Stimulated activated CD8-positive, alpha-beta memory T cell treated with anti-CD3 and anti-CD28 coated beads, Interleukin-4, amount 100 ng/mL, for 4 hours (primary cell): Measurements from ENCODE around the gene MRM1.
"Not testable (repeated sequence)": the region's sequence is repeated elsewhere in the genome, so short reads cannot be mapped to it uniquely, and the experiment has no call there.

Experiments
- DNase-seq, 2 donors: peaks; one replicate each; pipeline ENCODE4 v3.0.0-alpha.2; 2020; ENCODE audit warnings: low read depth in 2 of 2, low spot score in 1 of 2

The MRM1 gene

DNA sequence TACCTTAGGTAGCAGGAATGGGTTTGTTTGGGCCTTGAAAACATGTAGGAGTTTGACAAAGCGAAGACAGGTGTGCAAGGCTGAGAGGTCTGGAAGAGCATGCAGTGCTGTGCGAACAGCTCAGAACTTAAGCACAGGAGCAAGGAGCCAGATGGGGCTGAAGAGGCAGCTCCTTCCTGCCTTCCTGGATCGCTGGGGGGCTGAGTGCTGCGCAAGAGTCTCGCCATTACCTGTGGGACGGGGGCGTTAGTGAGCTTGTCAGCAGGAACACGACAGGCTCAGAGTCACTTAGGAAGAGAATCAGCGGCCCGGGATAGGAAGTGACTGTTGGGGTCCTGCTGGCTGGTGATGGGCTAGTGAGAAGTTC, 464 bp upstream of the MRM1 start:
- DNase-seq: no peak

DNA sequence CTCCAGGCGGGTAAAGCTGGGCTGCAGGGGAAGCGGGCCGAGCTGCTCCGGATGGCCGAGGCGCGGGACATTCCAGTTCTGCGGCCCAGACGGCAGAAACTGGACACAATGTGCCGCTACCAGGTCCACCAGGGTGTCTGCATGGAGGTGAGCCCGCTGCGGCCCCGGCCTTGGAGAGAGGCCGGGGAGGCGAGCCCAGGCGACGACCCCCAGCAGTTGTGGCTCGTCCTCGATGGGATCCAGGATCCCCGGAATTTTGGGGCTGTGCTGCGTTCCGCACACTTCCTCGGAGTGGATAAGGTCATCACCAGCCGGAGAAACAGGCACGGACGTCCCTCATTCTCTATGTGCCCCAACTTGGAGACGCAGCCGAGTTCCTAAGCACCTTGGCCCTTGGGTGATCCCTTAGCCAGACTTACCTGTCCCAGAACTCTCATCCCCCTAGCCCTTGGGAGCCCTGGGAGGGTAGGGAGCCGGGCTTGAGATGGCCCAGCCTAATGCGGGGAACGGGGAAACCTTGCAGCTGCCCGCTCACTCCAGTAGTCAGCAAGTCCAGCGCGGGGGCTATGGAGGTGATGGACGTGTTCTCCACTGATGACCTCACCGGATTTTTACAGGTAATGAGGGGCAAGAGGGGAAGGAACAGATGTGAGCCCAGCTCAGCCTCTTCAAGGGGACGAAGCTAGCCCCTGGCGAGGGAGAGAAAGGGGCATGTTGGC, 806 bp downstream of the MRM1 start:
- DNase-seq: no peak

DNA sequence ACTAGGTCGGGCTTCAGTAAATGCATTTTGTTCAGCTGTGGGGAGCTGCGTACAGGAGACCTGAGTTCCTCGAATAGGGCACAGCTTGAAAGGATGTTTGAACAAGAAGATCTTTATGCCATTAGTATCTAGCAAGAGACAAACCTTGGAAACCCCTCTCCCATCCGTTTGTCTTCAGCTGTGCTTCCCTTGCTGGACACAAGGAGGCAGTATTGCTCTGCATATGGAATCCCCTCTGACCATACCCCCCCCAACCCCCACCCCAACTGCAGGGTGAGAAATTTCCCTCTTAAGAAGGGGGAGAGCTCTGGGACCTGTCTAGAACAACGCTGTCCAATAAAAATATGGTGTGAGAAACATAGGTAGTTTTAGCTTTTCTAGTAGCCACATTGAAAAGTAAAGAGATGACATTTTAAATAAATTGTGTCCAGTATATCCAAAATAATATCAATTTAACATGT, 1.6 kb downstream of the MRM1 start:
- DNase-seq: peak in 1 of 2 donors; percentile 53

DNA sequence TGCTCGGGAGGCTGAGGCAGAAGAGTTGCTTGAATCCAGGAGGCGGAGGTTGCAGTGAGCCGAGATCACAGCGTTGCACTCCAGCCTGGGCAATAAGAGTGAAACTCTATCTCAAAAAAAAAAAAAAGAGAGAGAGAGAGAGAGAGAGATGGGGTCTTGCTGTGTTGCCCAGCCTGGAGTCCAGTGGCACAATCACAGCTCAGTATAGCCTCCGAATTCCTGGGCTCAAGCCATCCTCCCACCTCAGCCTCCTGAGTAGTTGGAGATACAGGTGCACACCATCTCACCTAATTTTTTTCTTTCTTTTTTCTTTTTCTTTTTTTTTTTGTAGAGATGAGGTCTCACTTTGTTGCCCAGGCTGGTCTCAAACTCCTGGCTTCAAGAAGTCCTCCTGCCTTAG, 3.6 kb downstream of the MRM1 start:
- DNase-seq: not testable (repeated sequence)

DNA sequence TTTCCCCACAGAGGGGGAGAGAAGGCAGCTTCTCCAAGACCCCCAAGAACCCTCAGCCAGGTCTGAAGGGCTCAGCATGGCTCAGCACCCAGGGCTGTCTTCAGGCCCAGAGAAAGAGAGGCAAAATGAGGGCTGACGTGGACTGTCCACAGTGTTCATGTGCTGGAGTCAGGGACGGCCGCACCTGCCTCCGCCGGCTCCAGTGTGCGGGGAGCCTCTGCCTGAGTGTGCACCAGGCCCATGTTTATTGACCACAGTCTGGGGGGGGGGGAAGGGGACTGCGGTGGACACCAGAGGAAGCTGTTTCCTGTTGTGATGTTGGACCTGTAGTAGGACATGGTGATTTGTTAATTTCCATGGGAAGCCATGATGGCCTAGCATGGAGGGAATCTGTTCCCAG, 6.9 kb downstream of the MRM1 start:
- DNase-seq: no peak

DNA sequence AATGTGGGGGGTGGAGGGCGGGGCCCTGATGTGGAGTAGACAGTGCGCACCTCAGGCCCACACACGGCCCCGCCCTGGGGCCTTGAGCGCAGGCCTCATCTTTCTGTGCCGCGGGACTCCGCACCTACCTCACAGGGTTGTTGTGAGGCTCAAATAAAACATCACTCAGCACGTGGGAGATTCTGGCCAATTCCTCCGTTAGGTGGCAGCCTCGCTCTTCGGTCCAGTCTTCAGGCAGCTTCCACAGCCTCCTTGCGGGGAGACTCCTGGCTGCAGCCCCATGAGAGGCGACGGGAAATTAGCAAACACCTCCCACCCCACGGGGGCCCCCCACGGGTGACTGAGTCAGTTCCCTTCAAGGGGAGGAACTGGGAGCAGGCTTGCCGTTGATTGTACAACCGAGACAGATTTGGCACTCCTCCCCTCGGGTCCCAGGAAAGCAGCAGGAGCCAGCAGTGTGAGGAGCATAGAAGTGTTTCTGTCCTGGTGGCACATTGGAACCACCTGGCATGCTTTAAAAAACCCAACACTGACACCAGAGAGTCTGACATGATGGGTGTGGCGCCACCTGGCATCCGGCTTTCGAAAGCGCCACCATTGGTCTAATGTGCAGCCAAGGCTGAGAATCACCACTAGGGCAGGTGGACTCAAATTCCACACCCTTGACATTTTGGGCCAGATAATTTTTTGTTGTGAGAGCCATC, 7.6 kb downstream of the MRM1 start:
- no peak for DNase-seq

DNA sequence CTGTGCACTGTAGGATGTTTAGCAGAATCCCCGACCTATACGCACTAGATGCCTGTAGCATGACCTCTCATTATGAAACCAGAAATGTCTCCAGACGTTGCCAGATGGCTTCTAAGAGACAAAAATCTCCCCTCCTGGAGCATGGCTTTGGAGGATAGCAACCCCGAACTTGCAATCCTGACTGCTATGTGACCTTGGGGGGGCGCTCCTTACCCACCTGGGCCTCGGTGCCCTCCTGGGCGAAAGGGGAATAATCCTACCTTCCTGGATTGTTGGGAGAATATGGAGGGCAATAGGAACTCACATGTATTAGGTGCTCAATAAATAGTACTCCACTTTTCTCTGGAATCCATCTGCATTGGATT, 8.1 kb downstream of the MRM1 start:
- DNase-seq: no peak

DNA sequence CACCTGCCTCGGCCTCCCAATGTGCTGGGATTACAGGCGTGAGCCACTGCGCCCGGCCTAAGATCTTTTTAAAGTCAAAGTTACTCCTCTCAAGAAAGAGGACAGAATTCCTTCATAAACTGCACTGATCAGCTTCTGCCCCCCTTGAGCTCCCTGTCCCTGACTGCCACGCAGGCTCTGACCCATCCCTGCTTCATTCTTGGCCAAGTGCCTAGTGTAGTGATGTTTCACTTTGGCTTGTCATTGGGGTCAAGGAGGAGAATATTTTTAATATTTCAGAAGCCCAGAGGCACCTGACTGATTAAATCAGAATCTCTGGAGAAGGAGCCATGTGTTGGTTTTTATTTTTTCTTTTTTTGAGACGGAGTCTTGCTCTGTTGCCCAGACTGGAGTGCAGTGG, 9.1 kb downstream of the MRM1 start:
- DNase-seq: no peak

DNA sequence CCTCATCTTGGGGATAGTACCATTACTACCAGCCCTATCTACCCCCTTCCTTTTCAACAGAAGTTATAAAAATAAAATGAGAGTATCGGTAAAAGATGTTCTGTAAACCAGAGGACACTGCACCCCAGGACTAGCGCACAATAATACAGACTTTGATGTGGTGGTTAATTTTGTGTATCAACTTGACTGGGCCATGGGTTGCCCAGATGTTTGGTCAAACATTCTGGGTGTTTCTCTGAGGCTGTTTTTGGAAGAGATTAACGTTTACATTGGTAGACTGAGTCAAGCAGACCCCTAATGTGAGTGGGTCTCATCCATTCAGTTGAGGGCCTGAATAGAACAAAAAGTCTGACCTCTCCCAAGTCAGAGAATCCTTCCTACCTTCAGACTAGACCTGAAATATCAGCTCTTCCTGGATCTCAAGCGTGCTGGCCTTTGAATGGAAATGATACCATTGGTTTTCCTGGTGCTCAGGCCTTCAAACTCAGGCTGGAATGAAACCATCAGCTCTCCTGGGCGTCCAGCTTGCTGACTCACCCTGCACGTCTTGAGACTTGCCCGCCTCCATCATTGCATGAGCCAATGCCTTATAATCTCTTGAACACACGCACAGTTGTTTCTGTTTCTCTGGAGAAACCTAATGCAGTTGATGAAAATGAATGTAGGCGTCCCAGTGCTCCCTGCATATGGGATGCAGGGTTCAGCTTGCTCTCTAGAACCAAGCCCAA, 10.1 kb downstream of the MRM1 start:
- no peak for DNase-seq

DNA sequence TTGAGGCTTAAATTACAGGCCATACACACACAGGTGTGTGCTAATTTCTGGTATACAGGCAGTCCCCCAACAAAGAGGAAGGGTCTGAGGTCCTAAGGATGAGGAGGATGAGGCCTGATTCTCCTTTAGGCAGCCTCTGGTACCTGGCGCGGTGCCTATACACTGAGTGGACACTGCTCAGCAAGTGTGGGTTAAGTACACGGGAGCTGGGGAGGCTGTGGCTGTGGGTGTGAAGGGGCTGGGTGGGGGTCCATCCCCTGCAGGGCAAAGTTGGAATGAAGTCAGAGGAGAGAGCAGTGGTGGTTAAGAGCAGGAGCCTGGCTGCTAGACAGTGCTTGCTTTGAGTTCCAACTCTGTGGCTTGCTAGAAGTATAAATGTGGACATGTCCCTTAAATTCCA, 10.9 kb downstream of the MRM1 start:
- no peak for DNase-seq

DNA sequence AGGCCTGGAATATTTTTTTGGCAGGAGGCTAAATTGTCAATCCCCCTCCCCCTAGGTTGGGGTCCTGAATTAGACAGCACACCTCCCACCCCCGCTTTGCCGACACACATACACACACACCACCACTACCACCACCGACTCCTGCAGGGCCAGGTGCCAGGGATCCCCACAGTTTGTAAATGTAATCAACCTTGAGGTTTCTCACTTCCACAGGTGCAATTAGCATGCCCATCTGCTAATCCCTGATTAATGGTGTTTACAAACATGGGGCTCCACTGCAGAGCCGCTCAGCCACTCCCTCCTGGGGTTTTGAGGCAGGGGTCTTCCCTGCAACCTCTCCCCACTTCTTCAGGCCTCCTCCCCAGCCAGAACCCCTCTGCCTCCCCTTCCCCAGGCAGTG, 11.8 kb downstream of the MRM1 start:
- no peak for DNase-seq

DNA sequence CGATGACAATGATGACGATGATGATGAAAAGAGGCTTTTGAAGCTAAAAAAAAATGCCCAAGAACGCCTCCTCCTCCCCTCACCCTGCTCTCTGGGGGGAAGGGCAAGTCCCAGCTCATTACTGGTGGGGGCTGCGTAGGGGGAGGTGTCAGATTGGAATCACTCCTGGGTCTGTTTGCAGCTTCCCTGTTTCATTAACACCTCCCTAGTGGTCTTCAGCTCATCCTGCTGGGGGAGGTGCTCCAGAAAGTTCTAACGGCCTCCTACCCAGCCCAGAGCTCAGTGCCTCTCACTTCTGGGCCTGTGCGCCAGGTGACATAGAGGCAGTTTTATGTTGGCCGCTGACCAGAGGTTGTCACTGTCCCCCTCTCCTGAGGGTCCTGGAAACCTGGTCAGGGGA, 12.7 kb downstream of the MRM1 start:
- no peak for DNase-seq

DNA sequence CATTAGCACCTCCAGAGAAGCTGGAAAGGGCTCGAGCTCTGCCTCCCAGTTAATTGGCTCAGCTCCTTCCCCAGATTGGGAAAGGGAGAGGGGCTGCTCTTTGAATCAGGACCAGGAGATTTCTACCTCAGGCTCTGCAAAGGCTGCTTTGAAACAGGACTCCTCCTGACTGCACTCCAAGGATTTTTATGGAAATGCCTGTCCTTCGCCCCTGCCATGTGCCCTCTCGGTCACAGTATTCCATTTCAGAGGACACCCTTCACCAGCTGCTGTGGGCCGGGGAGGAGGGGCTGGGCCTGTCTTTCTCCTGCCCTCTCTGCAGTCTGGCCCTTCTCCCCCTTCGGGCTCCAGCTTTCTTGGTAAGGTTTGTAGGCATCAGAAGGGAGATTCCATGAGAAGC, 13.6 kb downstream of the MRM1 start:
- no peak for DNase-seq

DNA sequence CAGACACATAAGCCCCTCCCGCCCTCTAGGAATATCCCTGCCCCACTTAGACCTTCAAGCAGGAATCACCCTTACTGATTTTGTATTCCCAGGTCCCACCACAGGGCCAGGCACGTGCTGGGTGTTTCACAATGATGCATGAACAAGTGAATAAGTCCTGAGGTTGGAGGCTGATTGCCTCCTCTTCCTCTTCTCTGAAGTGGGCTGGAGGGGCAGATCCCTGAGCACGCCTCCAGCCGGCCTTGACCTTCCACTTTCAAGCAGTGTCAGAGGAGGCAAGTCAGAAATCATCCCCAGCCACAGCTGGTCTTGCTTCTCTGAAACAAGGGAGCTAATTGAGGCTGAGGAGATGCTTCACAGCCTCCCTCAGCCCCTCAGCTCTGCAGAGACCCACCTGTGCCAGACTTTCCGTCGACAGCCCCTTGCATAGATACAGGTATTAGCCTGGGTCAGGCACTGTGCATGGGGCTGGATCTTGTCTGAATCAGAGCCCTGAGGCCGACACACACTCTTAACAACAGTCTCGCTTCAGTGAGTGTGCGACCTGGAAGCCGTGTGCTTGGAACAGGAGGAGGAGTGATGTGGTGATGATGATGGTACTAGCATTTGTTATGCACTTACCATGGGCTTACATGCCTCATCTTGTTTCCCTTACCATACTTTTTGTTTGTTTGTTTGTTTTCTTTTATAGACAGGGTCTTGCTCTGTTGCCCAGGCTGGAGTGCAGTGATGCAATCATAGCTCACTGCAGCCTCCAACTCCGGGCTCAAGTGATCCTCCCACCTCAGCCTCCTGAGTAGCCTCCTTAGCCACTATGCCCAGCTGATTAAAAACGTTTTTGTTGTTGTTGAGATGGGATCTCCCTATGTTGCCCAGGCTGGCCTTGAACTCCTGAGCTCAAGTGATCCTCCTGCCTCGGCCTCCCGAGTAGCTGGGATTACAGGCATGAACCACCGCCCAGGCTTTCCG, 15.0 kb downstream of the MRM1 start:
- no peak for DNase-seq

DNA sequence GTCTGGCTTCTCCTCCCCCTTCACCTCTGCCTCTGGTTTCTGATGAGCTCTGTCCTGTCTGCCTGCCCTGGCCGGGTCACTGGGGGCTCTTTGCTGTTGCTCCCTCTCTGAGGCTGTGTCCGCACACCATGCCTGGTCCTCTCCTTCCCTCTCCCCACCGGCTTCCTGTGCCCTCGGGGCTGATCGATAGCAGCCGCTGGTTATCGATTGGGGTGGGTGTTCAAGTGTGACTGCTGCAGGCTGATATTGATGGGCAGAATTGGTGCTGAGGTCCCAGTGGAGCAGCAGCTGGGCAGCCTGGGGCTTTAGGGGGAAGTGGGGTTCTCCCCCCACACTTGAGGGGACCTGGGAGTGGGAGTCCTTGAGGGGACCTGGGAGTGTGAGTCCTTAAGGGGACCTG, 16.4 kb downstream of the MRM1 start:
- no peak for DNase-seq

DNA sequence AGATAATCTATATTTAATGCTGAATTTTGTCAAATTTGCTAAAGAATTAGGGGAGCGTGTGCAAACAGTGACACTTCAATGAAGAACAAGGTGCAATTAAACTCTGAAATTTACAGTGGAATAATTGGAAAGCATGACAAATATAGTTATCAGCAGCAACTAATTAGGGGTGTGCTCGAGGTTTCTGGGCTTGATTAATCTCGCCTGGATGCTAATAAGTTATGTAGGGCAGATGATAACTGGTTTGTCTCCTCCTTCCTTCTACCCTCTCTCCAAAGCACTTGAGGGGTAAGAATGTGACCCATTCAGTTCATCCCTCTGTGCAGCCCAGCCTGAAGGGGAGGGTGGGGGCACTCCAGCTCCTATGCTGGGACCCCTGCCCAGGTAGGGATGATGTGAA, 21.9 kb downstream of the MRM1 start:
- DNase-seq: no peak

DNA sequence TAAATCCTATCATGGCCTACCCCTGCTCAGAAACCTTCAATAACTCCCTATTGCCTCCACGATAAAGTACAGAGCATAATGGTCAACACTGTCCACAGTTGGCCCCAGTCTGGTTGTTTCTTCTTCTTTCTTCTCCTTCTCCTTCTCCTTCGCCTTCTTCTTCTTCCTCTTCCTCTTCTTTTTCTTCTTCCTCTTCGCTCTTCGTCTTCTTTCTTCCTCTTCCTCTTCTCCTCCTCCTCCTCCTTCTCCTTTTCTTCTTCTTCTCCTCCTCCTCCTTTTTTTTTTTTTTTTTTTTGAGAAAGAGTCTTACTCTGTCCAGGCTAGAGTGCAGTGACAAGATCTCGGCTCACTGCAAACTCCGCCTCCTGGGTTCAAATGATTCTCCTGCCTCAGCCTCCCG, 23.8 kb downstream of the MRM1 start:
- no peak for DNase-seq

DNA sequence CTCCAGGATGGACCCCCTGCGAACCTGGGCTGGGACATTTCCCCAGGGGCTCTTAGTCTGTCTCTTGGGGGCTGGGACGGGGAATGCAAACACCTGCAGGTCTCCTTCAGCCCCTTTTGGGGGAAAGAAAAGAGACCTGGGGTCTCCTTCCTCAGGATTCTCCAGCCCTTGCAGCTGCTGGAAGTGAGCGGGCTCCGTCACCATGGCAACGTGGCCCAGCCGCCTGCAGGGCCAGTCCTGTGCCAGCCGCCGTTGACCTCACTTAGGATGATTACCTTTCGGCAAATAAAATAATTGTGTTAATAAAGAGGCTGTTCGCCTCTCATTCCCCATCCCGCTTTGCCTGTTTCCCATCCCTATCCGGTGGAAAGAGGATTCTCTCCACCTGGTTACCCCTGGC, 25.7 kb downstream of the MRM1 start:
- no peak for DNase-seq

DNA sequence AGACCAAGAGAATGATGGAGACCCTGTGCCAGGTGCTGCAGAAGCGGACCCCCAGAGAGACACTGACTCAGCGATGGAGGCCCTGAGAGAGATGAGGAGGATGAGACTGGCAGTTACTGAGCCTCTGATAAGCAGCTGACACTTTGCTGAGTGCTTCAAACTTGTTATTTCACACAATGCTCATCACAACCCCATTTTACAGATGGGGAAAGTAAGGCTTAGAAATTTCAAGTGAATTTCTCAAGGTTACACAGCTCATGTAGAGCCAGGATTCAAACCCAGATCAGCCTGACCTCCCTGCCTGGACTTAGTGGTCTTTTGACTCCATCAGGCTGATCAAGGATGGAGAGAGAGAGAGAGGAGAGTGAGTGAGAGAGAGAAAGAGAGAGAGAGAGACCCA, 27.2 kb downstream of the MRM1 start:
- DNase-seq: no peak

DNA sequence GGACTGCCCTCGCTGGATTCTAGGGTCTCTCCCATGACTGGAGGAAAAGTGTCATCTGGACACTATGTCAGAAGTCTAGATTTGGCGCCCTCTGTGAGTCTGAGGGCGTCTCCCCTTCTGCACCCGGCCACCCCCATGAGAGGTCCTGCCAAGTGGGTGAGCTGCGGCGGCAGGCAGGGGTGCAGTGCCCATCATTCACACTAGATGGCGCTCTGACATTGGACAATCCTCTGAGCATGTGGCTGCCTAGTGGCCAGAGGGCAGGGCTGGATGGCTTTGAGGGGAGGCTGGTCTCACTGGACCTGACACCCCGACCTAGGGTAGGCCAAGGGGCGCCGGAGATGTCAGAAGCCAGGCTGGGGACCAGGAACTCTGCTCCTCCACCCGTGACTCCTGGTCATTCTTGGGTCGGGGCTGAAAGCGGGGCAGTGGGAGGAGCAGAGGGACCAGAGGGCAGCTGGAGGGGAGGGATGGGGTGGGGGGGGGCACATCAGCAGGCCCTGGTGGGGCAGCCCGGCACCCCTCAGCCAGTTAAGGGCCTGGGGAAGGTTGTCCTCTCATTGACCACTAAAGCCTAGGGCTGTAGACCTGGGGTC, 28.0 kb downstream of the MRM1 start:
- peak; percentile 51 to 69 for DNase-seq

DNA sequence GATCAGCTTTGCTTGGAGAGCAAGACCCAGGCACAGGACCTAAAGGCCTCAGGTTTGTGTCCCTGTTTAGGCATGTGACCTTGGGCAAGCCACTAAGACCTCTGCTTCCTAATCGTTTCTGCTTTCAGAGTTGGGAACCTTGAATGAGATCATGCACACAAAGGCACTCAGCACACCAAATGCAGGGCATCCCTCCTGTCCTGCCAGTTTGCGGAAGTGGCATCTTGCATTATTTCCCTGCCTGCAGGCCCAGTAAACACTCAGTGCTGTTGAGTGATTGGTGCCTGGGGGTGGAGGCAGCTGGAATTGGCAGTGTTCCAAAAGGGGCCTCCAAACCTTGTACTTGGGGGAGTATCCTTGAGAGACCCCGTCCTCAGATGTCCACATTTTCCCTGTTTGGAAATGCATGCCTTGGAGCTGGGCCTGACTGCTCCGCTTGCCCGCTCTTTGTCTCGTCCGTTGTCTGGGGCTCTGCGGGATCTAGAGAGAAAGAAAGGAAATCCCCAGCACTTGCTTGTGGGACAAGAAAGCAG, 28.7 kb downstream of the MRM1 start:
- no peak for DNase-seq
